Right lobe of liver (tissue), 6 donors: ENCODE data around the gene SETD6. TPM values are rescaled to one million over a fixed set of nuclear protein-coding genes. Genes with fewer than 3 reads are reported as not detected.
"Not testable (repeated sequence)": the region's sequence is repeated elsewhere in the genome, so short reads cannot be mapped to it uniquely, and the experiment has no call there.

Source experiments
- ATAC-seq, 4 donors: fragments of 200-7000 bp; cut with Tn5 transposase; one replicate each; pipeline ENCODE4 v1.9.1; 2020; ENCODE audit warnings: mild to moderate bottlenecking in 4 of 4, moderate library complexity in 4 of 4
- DNase-seq, 3 donors: peaks; one replicate each; pipeline ENCODE4 v3.0.0-alpha.2; 2020
- H3K27ac ChIP-seq, 3 donors: fragments of 200-600 bp; one replicate each; pipeline ENCODE4 v1.8.0; 2022
- H3K27me3 ChIP-seq, 2 donors: fragments of 200-600 bp; one replicate each; pipeline ENCODE4 v1.8.0; 2022
- H3K36me3 ChIP-seq, 4 donors: fragments of 200-600 bp; sonication (generic) in 1 of 4; one replicate each; pipeline versions ENCODE4 v1.5.1 to v1.8.0; 2017 to 2022; ENCODE audit warnings: control low read depth in 1 of 4
- H3K4me1 ChIP-seq, 4 donors: fragments of 200-600 bp; sonication (generic) in 1 of 4; one replicate each; pipeline versions ENCODE4 v1.5.1 to v1.8.0; 2017 to 2022; ENCODE audit warnings: control low read depth in 1 of 4
- H3K4me3 ChIP-seq, 3 donors: fragments of 200-600 bp; one replicate each; pipeline ENCODE4 v1.8.0; 2022
- H3K9me3 ChIP-seq, 4 donors: fragments of 200-600 bp; sonication (generic) in 1 of 4; one replicate each; pipeline versions ENCODE4 v1.5.1 to v1.8.0; 2017 to 2022; ENCODE audit warnings: control low read depth in 1 of 4
- CTCF ChIP-seq, 4 donors: fragments of 200-600 bp in 3 of 4; fragments of 450-650 bp in 1 of 4; IDR thresholded peaks; one replicate each; pipeline versions ENCODE4 v1.5.1 to v1.8.0; 2016 to 2022; ENCODE audit warnings: antibody characterized with exemption in 4 of 4, mild to moderate bottlenecking in 2 of 4
- POLR2A ChIP-seq: fragments of 450-650 bp; IDR thresholded peaks from one replicate; pipeline ENCODE4 v1.6.1; 2017; ENCODE audit warnings: antibody characterized with exemption, mild to moderate bottlenecking
- WGBS: methylation state at CpG from one replicate; pipeline ENCODE4 v1.1.6; 2018; ENCODE audit warnings: low coverage, low lambda C conversion rate; ENCODE audit not compliant: insufficient coverage; ENCODE audit errors: missing lambda C conversion rate; 5-methylcytosine and 5-hydroxymethylcytosine counted together
- intact Hi-C, 2 donors: fragments of 100-400 bp; cut with DNase I; formaldehyde crosslinking; loops; one replicate each; pipeline versions ENCODE4 v1.11.2 to v1.14.1; 2022
- total RNA-seq, 6 experiments: library from RNA; depleted of rRNA in 2 of 6; stranded (reverse); fragments of >200 nt in 2 of 6; fragmentation: NEBNext Ultra II Directional in 3 of 6; extraction: Animal tissue kit (Norgen Biotek cat#: 25700) in 3 of 6; gene quantifications; one replicate each; pipeline versions ENCODE4 v1.1.0 to v1.2.4, GENCODE V29; 2016 to 2023
- donor health status: DM: no; HTN: yes; CAD: no.
- donor health status: DM: no; HTN: no; CAD: no.
- donor health status: DM: no; HTN: no; CAD: no.
- donor health status: DM: no; HTN: yes; CAD: no.
- donor health status: DM: no; HTN: yes; CAD: no.

Gene SETD6
- total RNA-seq, 6 experiments from 2014 or later = 6.8 to 14.5 (median 10.2) TPM

GRCh38 chr16:58548378-58548777, 33.1 kb downstream of the SETD6 start:
- ATAC-seq = no peak
- intact Hi-C loops = no loop called here
- TF ChIP-seq POLR2A (no peak), CTCF (IDR thresholded peaks at IDR 0.05) (no peak)
- no peaks in the 10 kb centered on the region for H3K4me1 ChIP-seq
- DNase-seq = no peak
- no peaks in the 10 kb centered on the region for H3K9me3 ChIP-seq
- no peaks in the 10 kb centered on the region for H3K27me3 ChIP-seq
- H3K36me3 ChIP-seq = peaks cover 0 to 91% (median 36%) of the 10 kb centered on the region in 4 donors
- H3K27ac ChIP-seq = no peak overlapping the region
- WGBS = 56% methylated on average over 2 of the region's 2 CpGs
- no peak overlapping the region for H3K4me3 ChIP-seq

- DNase-seq (no peak), ATAC-seq (no peak)
- Histone ChIP-seq H3K27me3 (no peaks in the 10 kb centered on the region), H3K36me3 (peaks cover 0 to 93% (median 33%) of the 10 kb centered on the region in 4 donors), H3K9me3 (no peaks in the 10 kb centered on the region), H3K27ac (no peak overlapping the region), H3K4me1 (no peaks in the 10 kb centered on the region), H3K4me3 (no peak overlapping the region)
- intact Hi-C loops = no loop called here
- TF ChIP-seq POLR2A (no peak), CTCF (IDR thresholded peaks at IDR 0.05) (no peak)
- 74% methylated on average over 3 of the region's 3 CpGs for WGBS
These were observed 36.2 kb downstream of the SETD6 start for GRCh38 chr16:58551496-58551895.

- Histone ChIP-seq H3K9me3 (no peaks in the 10 kb centered on the region), H3K4me1 (no peaks in the 10 kb centered on the region), H3K27ac (no peak overlapping the region), H3K4me3 (no peak overlapping the region), H3K27me3 (no peaks in the 10 kb centered on the region), H3K36me3 (peaks cover 0 to 82% (median 36%) of the 10 kb centered on the region in 4 donors)
- ATAC-seq = no peak
- 68% methylated on average over 2 of the region's 2 CpGs for WGBS
- intact Hi-C loops = no loop called here
- DNase-seq = no peak
- TF ChIP-seq POLR2A (no peak), CTCF (IDR thresholded peaks at IDR 0.05) (no peak)
These were observed 41.4 kb downstream of the SETD6 start for GRCh38 chr16:58556678-58557077.

GRCh38 chr16:58563235-58563634, 47.9 kb downstream of the SETD6 start:
- TF ChIP-seq CTCF (IDR thresholded peaks at IDR 0.05) (no peak), POLR2A (no peak)
- H3K4me1 ChIP-seq = no peaks in the 10 kb centered on the region
- DNase-seq = no peak

GRCh38 chr16:58563775-58564174, 48.5 kb downstream of the SETD6 start:
- DNase-seq (no peak), ATAC-seq (no peak)
- no peak overlapping the region for H3K4me3 ChIP-seq
- H3K27me3 ChIP-seq = no peaks in the 10 kb centered on the region
- no peak overlapping the region for H3K27ac ChIP-seq
- H3K4me1 ChIP-seq = no peaks in the 10 kb centered on the region
- intact Hi-C loops = no loop called here
- WGBS = 90% methylated on average over 4 of the region's 4 CpGs
- TF ChIP-seq CTCF (IDR thresholded peaks at IDR 0.05) = no peak
- no peak for TF ChIP-seq POLR2A
- peaks cover 0 to 49% (median 24%) of the 10 kb centered on the region in 4 donors for H3K36me3 ChIP-seq
- H3K9me3 ChIP-seq = no peaks in the 10 kb centered on the region

More at GRCh38 chr16:58563235-58563634, 47.9 kb downstream of the SETD6 start:
- Histone ChIP-seq H3K4me3 (no peak overlapping the region), H3K27me3 (no peaks in the 10 kb centered on the region), H3K9me3 (no peaks in the 10 kb centered on the region), H3K27ac (no peak overlapping the region), H3K36me3 (peaks cover 0 to 51% (median 24%) of the 10 kb centered on the region in 4 donors)
- ATAC-seq = no peak
- intact Hi-C loops = no loop called here

- peaks cover 0 to 51% (median 18%) of the 10 kb centered on the region in 4 donors for H3K36me3 ChIP-seq
- H3K27ac ChIP-seq, H3K4me3 ChIP-seq, DNase-seq, H3K27me3 ChIP-seq, H3K9me3 ChIP-seq, H3K4me1 ChIP-seq, ATAC-seq, intact Hi-C loops: not testable (repeated sequence)
- 96% methylated on average over 4 of the region's 4 CpGs for WGBS
These were observed 50.4 kb downstream of the SETD6 start for GRCh38 chr16:58565697-58566096.
